ENCODE data around the gene CD300H.

Gene CD300H

DNA sequence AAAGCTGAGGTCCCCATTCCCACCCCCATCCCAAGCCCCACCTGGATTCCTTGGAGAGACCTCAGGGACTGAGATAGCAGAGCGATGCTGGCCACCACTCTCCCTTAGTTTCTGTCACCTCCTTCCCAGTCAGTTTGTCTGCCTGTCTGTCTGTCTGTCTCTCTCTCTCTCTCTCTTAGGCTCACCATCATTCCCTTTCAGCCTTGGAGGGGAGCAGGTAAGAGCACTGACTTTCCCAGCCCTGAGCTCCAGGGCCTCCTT, 41.9 kb downstream of the CD300H start:
- Histone ChIP-seq H3K36me3 (ENCODE audit: insufficient read depth, low read length) (no peaks in the 10 kb centered on the region), H2AFZ (ENCODE audit: low read length) (no peak overlapping the region), H4K20me1 (ENCODE audit: insufficient read depth, low read length, poor library complexity, severe bottlenecking) (no peaks in the 10 kb centered on the region), H3K9me2 (replicated peaks; ENCODE audit: low read depth, low read length) (no peaks in the 10 kb centered on the region), H3F3A (ENCODE audit: low read depth) (no peaks in the 10 kb centered on the region), H3K4me3 (ENCODE audit: low read length, poor library complexity, severe bottlenecking) (no peak overlapping the region), H3K4me2 (ENCODE audit: low read depth, low read length, poor library complexity, severe bottlenecking) (no peak overlapping the region), H3K4me1 (ENCODE audit: insufficient read depth, low read length, poor library complexity, severe bottlenecking) (no peaks in the 10 kb centered on the region), H3K9ac (ENCODE audit: low read depth, low read length, poor library complexity, severe bottlenecking) (no peak overlapping the region), H3K79me2 (ENCODE audit: insufficient read depth, low read length) (no peaks in the 10 kb centered on the region), H3K27me3 (ENCODE audit: insufficient read depth, low read length, poor library complexity, severe bottlenecking) (no peaks in the 10 kb centered on the region), H3K9me3 (ENCODE audit: insufficient read depth, low read depth, low read length) (no peaks in the 10 kb centered on the region)
- no peak for TF ChIP-seq EZH2phosphoT487 (IDR thresholded peaks at IDR 0.05; ENCODE audit: borderline replicate concordance)
- TF ChIP-seq, protein P1, sequence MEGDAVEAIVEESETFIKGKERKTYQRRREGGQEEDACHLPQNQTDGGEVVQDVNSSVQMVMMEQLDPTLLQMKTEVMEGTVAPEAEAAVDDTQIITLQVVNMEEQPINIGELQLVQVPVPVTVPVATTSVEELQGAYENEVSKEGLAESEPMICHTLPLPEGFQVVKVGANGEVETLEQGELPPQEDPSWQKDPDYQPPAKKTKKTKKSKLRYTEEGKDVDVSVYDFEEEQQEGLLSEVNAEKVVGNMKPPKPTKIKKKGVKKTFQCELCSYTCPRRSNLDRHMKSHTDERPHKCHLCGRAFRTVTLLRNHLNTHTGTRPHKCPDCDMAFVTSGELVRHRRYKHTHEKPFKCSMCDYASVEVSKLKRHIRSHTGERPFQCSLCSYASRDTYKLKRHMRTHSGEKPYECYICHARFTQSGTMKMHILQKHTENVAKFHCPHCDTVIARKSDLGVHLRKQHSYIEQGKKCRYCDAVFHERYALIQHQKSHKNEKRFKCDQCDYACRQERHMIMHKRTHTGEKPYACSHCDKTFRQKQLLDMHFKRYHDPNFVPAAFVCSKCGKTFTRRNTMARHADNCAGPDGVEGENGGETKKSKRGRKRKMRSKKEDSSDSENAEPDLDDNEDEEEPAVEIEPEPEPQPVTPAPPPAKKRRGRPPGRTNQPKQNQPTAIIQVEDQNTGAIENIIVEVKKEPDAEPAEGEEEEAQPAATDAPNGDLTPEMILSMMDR (conservative IDR thresholded peaks at IDR 0.05; ENCODE audit: low read length): no peak

DNA sequence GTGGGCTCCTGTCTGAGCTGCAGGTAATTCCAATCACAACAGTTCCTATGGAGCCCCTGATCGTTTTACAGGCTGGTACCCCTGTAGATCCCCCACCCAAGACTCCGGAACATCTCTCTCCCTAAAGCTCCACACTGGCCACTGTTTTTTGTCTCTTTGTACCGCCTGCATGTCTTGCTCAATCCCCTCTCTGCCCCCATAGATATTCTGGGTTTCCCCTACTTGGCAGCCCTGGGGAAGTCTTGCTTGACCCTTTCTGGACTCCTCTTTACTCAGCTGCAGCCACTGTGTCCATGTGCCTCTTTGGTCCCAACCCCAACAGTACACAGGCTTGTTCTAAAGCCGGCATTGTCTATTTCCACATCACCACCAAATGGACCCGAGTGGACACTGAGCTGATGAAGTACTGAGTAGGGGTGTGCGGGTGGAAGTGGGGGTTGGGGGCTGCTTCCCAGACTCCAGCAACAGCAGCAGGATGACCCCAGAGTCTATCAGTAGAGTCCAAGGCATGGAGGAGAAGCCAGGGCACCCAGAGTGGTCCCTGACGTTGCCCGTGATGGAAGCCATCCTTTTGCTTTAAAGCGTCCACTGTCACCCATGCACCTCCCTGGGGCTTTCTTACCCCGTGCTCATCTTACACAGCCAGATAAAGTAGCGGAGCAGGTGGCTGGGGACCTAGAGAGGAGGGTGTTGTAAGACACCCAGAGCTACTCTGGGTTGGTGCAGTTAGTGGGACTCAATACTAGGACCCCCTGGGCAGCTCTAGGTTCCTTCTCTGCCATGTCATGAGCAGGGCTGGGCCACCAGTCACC, 42.5 kb downstream of the CD300H start:
- Histone ChIP-seq H3K9ac (ENCODE audit: low read depth, low read length, poor library complexity, severe bottlenecking) (no peak overlapping the region), H3K4me3 (ENCODE audit: low read length, poor library complexity, severe bottlenecking) (no peak overlapping the region), H4K20me1 (ENCODE audit: insufficient read depth, low read length, poor library complexity, severe bottlenecking) (no peaks in the 10 kb centered on the region), H3F3A (ENCODE audit: low read depth) (no peaks in the 10 kb centered on the region), H3K36me3 (ENCODE audit: insufficient read depth, low read length) (no peaks in the 10 kb centered on the region), H3K4me1 (ENCODE audit: insufficient read depth, low read length, poor library complexity, severe bottlenecking) (no peaks in the 10 kb centered on the region), H3K79me2 (ENCODE audit: insufficient read depth, low read length) (no peaks in the 10 kb centered on the region), H3K4me2 (ENCODE audit: low read depth, low read length, poor library complexity, severe bottlenecking) (no peak overlapping the region), H2AFZ (ENCODE audit: low read length) (no peak overlapping the region), H3K9me2 (replicated peaks; ENCODE audit: low read depth, low read length) (no peaks in the 10 kb centered on the region), H3K27me3 (ENCODE audit: insufficient read depth, low read length, poor library complexity, severe bottlenecking) (no peaks in the 10 kb centered on the region), H3K9me3 (ENCODE audit: insufficient read depth, low read depth, low read length) (no peaks in the 10 kb centered on the region)
- TF ChIP-seq, protein P1 (conservative IDR thresholded peaks at IDR 0.05; ENCODE audit: low read length): no peak
- TF ChIP-seq EZH2phosphoT487 (IDR thresholded peaks at IDR 0.05; ENCODE audit: borderline replicate concordance): no peak

DNA sequence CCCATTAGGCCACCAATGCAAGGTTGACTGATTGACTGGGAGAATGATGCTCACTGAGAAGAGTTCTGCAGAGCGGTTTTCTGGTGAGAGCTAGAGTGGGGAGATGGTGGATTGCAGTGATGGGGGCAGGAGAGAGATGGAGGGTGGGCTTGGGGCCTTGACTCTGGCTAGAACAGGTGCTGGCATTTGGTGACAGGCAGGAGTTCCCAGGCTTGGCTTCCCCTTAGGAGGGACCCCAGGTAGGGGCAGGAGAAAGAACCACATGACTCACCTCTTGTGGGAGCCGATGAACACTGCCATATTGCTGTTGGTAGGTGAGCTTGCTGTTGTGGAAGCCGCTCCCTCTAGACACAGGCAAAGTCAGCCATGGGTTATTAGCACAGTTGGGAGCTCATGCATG, 44.0 kb downstream of the CD300H start:
- H3K27me3 ChIP-seq (ENCODE audit: insufficient read depth, low read length, poor library complexity, severe bottlenecking): no peaks in the 10 kb centered on the region

More for the DNA sequence above, 44.0 kb downstream of the CD300H start:
- no peaks in the 10 kb centered on the region for H4K20me1 ChIP-seq (ENCODE audit: insufficient read depth, low read length, poor library complexity, severe bottlenecking)
- no peak overlapping the region for H3K4me2 ChIP-seq (ENCODE audit: low read depth, low read length, poor library complexity, severe bottlenecking)
- H3K79me2 ChIP-seq (ENCODE audit: insufficient read depth, low read length): no peaks in the 10 kb centered on the region
- no peaks in the 10 kb centered on the region for H3K36me3 ChIP-seq (ENCODE audit: insufficient read depth, low read length)
- no peak overlapping the region for H2AFZ ChIP-seq (ENCODE audit: low read length)
- TF ChIP-seq EZH2phosphoT487 (IDR thresholded peaks at IDR 0.05; ENCODE audit: borderline replicate concordance): no peak
- TF ChIP-seq, protein P1 (conservative IDR thresholded peaks at IDR 0.05; ENCODE audit: low read length): no peak
- no peak overlapping the region for H3K9ac ChIP-seq (ENCODE audit: low read depth, low read length, poor library complexity, severe bottlenecking)
- H3K9me2 ChIP-seq (replicated peaks; ENCODE audit: low read depth, low read length): no peaks in the 10 kb centered on the region
- no peaks in the 10 kb centered on the region for H3F3A ChIP-seq (ENCODE audit: low read depth)
- H3K4me3 ChIP-seq (ENCODE audit: low read length, poor library complexity, severe bottlenecking): no peak overlapping the region
- H3K4me1 ChIP-seq (ENCODE audit: insufficient read depth, low read length, poor library complexity, severe bottlenecking): no peaks in the 10 kb centered on the region
- no peaks in the 10 kb centered on the region for H3K9me3 ChIP-seq (ENCODE audit: insufficient read depth, low read depth, low read length)

Measured in Loucy (cell line).